ENCODE measurements around the gene EIF4G3. TPM values are rescaled to one million over a fixed set of nuclear protein-coding genes. Genes with fewer than 3 reads are reported as not detected.
A peak's percentile ranks its signal among the peaks of the same experiment; 100 is the strongest.
"Not testable (repeated sequence)": the region's sequence is repeated elsewhere in the genome, so short reads cannot be mapped to it uniquely, and the experiment has no call there.

Gene EIF4G3
- total RNA-seq, 4 donors from 2014 or later = 68.9 to 110 (median 104) TPM

DNA sequence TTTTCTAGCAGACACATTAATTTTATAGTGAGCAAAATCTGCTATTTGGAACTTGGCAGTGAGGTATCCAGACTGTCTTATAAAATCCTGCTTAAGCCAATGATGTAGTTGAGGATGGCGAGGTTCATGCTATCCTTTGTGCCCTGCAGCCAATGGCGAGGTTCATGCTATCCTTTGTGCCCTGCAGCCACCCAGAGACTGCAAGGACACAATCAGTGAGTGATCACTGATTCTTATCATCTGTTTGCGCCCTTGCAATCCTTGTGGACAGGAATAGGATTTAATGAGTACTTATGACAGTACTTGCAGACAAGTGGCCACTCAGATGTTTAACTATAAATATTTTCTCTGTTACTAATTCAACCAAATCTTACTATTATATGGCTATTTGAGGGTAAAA is 112.6 kb downstream of the EIF4G3 start:
- TF ChIP-seq, protein P1, sequence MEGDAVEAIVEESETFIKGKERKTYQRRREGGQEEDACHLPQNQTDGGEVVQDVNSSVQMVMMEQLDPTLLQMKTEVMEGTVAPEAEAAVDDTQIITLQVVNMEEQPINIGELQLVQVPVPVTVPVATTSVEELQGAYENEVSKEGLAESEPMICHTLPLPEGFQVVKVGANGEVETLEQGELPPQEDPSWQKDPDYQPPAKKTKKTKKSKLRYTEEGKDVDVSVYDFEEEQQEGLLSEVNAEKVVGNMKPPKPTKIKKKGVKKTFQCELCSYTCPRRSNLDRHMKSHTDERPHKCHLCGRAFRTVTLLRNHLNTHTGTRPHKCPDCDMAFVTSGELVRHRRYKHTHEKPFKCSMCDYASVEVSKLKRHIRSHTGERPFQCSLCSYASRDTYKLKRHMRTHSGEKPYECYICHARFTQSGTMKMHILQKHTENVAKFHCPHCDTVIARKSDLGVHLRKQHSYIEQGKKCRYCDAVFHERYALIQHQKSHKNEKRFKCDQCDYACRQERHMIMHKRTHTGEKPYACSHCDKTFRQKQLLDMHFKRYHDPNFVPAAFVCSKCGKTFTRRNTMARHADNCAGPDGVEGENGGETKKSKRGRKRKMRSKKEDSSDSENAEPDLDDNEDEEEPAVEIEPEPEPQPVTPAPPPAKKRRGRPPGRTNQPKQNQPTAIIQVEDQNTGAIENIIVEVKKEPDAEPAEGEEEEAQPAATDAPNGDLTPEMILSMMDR (IDR thresholded peaks at IDR 0.05) = no peak
- TF ChIP-seq POLR2A (IDR thresholded peaks at IDR 0.05) = no peak
- no peak for DNase-seq
- H3K36me3 ChIP-seq = no peaks in the 10 kb centered on the region
- 84 to 90% methylated on average over 3 of the region's 3 CpGs for WGBS, 2 donors
- no peaks in the 10 kb centered on the region for H3K9me3 ChIP-seq
- intact Hi-C loops (cut with DNase I) = no loop called here
- H3K4me1 ChIP-seq = peaks cover 27 to 46% of the 10 kb centered on the region in 2 donors
- H3K27me3 ChIP-seq = no peaks in the 10 kb centered on the region
- peak overlapping the region in 1 of 3 donors; percentile 51 for H3K27ac ChIP-seq
- H3K4me3 ChIP-seq (replicated peaks in 1 of 3) = no peak overlapping the region

DNA sequence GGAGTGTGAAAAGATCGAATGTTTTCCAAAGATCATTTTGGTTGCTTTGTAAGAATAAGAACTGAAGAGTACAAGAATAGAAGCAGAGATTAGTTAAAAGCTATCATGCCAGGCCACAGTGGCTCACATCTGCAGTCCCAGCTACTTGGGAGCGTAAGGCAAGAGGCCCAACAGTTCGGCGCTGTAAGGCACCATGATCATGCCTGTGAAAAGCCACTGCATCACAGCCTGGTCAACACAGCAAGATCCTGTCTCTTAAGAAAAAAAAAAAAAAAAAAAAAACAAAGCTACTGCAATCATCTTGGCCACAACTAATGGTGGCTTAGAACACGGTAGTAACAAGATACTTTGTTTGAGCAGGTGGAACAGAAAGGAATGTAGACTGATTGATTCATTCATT is 116.2 kb downstream of the EIF4G3 start:
- intact Hi-C loops (cut with DNase I) = no loop called here
- H3K27ac ChIP-seq = no peak overlapping the region
- TF ChIP-seq, protein P1 (IDR thresholded peaks at IDR 0.05) = no peak
- TF ChIP-seq POLR2A (IDR thresholded peaks at IDR 0.05) = no peak
- H3K27me3 ChIP-seq = no peaks in the 10 kb centered on the region
- 92 to 96% methylated on average over 5 of the region's 5 CpGs for WGBS, 2 donors
- H3K4me3 ChIP-seq (replicated peaks in 1 of 3) = no peak overlapping the region
- no peak for DNase-seq
- no peaks in the 10 kb centered on the region for H3K36me3 ChIP-seq
- no peaks in the 10 kb centered on the region for H3K9me3 ChIP-seq
- peaks cover 32 to 49% of the 10 kb centered on the region in 2 donors for H3K4me1 ChIP-seq

DNA sequence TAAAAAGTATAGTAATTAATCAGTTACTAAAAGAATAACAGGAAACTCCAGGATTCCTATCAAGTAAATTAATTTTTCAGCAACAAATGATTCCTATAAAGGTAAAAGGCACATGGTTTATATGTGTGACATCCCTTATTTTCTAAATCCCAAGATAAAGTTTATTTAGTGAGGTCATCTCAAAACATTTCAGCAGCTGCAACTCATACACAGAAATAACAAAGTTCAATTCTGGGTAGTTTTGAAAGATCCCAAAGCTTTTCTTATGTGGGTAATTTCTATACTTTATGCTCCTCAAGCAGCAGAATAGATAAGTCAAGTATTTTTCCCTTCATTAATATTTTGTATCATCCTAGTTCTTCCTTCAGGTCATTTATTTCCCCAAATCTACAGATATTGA is 117.7 kb downstream of the EIF4G3 start:
- H3K27me3 ChIP-seq = no peaks in the 10 kb centered on the region
- intact Hi-C loops (cut with DNase I) = no loop called here
- TF ChIP-seq, protein P1 (IDR thresholded peaks at IDR 0.05) = no peak
- no peak for TF ChIP-seq POLR2A (IDR thresholded peaks at IDR 0.05)
- DNase-seq = no peak
- H3K4me1 ChIP-seq = peaks cover 19 to 35% of the 10 kb centered on the region in 2 donors
- H3K27ac ChIP-seq = no peak overlapping the region
- no peak overlapping the region for H3K4me3 ChIP-seq (replicated peaks in 1 of 3)
- no peaks in the 10 kb centered on the region for H3K36me3 ChIP-seq
- H3K9me3 ChIP-seq = no peaks in the 10 kb centered on the region

DNA sequence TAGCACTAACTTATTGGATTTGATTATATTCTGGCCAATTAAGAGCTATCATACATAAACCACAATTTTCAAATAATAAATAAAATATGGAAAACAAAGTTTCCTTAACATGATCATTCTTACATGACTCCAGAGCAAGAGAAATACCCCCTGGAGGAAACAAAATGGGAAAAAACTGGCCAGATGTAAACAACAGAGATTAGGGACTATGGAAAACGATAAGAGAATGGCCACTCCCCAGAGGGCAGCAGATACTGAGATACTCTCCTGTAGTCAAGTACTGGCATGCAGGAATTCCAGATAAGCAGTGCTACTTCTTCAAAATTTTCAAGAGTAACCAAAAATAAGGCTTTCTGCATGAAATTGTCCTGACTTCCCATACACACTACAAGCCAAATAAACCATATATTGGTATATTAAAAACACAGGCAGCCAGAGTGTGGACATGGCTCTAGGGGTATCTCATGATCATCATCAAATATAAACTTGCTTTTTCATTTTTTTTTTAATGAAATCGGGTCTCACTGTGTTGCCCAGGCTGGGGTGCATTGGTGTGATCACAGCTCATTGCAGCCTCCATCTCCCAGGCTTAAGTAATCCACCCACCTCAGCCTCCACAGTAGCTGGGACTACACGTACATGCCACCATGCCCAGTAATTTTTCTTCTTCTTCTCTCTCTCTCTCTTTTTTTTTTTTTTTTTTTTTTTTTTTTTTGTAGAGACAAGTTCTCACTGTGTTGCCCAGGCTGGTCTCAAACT is 118.5 kb downstream of the EIF4G3 start:
- no peak for DNase-seq
- WGBS, 2 donors = 68 to 69% methylated on average over 3 of the region's 3 CpGs
- intact Hi-C loops (cut with DNase I) = no loop called here

DNA sequence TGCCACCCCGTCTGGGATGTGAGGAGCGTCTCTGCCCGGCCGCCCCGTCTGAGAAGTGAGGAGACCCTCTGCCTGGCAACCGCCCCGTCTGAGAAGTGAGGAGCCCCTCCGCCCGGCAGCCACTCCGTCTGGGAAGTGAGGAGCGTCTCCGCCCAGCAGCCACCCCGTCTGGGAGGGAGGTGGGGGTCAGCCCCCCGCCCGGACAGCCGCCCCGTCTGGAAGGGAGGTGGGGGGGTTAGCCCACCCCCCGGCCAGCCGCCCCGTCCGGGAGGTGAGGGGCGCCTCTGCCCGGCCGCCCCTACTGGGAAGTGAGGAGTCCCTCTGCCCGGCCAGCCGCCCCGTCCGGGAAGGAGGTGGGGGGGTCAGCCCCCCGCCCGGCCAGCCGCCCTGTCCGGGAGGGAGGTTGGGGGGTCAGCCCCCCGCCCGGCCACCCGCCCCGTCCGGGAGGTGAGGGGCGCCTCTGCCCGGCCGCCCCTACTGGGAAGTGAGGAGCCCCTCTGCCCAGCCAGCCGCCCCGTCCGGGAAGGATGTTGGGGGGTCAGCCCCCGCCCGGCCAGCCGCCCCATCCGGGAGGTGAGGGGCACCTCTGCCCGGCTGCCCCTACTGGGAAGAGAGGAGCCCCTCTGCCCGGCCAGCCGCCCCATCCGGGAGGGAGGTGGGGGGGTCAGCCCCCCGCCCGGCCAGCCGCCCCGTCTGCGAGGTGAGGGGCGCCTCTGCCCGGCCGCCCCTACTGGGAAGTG is 123.3 kb downstream of the EIF4G3 start:
- H3K27me3 ChIP-seq; H3K9me3 ChIP-seq; H3K4me3 ChIP-seq (replicated peaks in 1 of 3); DNase-seq; intact Hi-C loops (cut with DNase I); H3K36me3 ChIP-seq: not testable (repeated sequence)
- H3K27ac ChIP-seq = peak overlapping the region in 1 of 3 donors; percentile 15
- H3K4me1 ChIP-seq = peaks cover 19 to 39% of the 10 kb centered on the region in 2 donors
- WGBS, 2 donors = no CpG with 5 or more reads among the region's 59 CpGs

More for the DNA sequence above, 118.5 kb downstream of the EIF4G3 start:
- H3K36me3 ChIP-seq = no peaks in the 10 kb centered on the region
- peak overlapping the region in 1 of 3 donors; percentile 13 for H3K27ac ChIP-seq
- H3K27me3 ChIP-seq = no peaks in the 10 kb centered on the region
- peaks cover 16 to 27% of the 10 kb centered on the region in 2 donors for H3K4me1 ChIP-seq
- no peaks in the 10 kb centered on the region for H3K9me3 ChIP-seq
- no peak overlapping the region for H3K4me3 ChIP-seq (replicated peaks in 1 of 3)
- TF ChIP-seq, protein P1 (IDR thresholded peaks at IDR 0.05) = no peak
- TF ChIP-seq POLR2A (IDR thresholded peaks at IDR 0.05) = no peak
